Activated CD4-positive, alpha-beta T cell treated with anti-CD3 and anti-CD28 coated beads, Interleukin-2, amount 50 U/mL, for 24 hours (primary cell): ENCODE data around the gene RORB.

Source experiments
- DNase-seq, 2 donors: peaks; one replicate each; pipeline ENCODE4 v3.0.0-alpha.2; 2020; ENCODE audit warnings: low read depth in 1 of 2, low spot score in 1 of 2

The RORB gene

DNA sequence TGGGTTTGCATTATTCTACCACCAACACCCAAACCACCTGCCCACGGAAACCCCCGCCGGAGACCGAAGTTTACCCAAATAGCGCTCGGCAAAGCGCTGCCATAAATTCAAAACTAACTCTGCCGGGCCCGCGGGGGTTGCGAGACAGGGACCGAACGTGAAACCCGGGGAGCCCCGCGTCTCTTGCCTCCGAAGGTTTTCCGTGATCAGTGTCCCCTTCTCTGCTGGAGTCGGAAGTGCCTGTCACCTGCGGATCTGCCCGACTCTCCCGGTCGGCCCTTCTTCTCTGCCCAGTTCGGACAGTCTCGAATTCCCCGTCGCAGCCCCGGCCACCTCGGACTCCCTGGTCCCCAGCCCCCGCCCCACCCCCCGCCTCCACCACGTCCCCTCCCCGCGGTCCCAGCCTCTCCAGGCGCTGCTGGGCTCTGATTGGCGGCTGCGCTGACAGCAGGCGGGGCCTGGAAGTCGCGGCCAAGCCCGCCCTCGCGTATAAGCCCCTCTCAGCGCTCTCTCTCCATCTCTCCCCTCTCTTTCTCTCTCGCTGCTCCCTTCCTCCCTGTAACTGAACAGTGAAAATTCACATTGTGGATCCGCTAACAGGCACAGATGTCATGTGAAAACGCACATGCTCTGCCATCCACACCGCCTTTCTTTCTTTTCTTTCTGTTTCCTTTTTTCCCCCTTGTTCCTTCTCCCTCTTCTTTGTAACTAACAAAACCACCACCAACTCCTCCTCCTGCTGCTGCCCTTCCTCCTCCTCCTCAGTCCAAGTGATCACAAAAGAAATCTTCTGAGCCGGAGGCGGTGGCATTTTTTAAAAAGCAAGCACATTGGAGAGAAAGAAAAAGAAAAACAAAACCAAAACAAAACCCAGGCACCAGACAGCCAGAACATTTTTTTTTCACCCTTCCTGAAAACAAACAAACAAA lies at the start of gene RORB:
TSS of gene RORB (plus strand) at position 517 of the 929 bp plus-strand sequence. CDS start 642 bp downstream, outside the sequence.
- peak in 1 of 2 donors; percentile 10 for DNase-seq

DNA sequence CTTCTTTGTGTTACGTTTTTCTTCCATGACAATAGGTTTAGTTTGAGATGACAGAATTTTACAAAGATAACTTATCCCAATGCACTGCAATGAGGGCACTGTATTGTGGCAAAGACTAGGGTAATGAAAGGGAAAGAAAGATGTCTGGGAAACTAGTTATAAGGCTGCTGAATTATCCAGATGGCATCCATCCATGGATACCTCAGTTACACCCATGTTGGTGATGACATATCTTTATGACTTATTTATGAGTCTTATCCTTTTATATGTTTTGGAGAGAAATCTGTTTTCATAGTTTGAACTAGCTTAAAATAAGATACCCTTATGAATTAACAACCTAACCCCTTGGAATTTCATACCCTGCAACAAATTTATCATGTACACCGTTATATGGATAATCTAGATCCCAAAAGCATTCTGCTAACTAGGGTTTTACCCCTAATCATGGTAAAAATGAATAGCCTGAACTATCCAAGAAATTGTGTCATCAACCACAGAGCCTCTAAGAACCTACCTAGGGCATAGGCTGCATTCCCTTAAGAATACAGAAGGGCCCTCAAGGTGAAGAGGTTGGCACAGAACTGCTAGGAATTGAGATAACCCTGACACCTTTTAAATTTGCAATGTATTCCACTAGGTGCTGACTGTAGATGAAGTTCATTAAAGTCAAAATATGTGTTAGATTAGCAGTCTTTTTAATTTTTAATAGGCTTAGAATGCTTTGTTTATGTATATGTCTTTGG lies 49.5 kb upstream of the RORB start:
- no peak for DNase-seq

DNA sequence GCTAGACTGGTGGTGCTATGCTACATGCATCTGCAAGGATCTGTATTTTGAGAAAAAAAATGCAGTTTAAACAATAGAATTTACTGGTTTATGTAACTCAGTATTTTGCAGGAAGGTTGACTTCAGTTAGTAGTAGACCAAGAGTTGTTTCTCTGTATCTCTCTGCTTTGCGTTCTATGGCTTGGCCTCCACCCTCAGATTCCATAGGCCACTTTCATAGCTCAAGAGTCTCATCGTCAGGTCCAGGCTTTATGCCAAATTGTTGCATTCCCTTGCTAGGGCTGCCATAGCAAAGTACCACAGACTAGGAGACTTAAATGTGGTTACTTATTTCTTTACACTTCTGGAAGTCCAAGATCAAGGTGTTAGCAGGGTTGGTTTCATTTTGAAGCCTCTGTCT lies 48.1 kb upstream of the RORB start:
- DNase-seq = no peak

DNA sequence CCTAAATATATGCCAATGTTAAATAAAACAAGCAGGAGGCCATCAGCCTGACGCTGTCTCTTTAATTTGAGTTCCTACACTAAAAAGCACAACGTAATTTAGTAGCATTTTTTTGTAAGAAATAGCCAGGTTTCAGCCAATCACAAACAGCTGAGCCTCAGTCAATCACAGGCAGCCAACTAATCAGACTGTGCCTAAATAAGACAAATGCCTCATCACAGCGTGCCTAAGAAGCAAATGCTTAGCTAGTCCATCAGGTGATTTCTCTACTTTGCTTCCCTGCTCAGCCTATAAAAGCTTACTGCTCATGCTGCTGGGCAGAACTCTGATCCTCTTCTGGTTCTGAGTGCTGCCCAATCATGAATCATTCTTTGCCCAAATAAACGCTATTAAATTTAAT lies 38.3 kb upstream of the RORB start:
- no peak for DNase-seq

DNA sequence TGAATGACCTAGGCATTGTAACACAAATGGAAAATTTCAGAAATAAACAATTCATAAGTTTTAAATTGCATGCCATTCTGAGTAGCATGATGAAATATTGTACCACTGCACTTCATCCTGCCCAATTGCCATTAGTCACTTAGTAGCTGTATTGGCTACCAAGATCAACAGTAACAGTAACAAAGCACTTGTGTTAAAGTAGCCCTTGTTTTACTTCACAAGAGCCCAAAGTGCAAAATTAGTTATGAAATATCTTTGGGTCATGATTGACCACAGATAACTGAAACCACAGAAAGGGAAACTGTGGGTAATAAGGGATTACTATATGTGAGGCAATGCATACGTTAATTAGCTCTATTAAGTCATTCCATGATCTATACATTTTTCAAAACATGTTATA lies 33.3 kb upstream of the RORB start:
- DNase-seq = no peak

DNA sequence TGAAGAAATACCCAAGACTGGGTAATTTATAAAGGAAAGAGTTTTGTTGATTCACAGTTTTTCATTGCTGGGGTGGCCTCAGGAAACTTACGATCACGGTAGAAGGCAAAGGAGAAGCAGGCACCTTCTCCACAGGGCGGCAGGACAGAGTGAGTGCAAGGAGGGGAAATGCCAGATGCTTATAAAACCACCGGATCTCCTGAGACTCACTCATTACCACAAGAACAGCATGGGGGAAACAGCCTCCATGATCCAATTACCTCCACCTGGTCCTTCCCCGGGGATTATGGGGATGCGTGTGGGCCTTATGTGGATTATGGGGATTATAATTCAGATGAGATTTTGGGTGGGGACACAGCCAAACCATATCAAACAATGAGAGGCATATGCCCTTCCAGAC lies 18.5 kb upstream of the RORB start:
- no peak for DNase-seq

DNA sequence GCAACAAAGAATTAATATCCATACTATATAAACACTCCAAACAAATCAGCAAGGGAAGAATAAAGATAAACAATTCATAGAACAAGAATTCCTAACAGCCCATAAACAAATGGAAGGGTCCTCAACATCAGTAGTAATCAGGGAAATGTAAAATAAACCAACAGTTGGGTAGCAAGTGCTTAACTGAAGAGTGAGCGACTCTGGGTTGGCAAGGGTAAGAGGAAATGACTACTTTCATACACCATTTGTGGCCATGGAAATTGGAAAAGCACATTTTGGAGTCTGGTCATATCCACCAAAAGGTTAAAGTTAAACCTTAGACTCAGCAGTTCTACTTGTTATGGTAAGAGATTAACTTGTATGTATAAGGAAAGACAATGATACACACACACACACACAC lies 17.4 kb upstream of the RORB start:
- DNase-seq = no peak

DNA sequence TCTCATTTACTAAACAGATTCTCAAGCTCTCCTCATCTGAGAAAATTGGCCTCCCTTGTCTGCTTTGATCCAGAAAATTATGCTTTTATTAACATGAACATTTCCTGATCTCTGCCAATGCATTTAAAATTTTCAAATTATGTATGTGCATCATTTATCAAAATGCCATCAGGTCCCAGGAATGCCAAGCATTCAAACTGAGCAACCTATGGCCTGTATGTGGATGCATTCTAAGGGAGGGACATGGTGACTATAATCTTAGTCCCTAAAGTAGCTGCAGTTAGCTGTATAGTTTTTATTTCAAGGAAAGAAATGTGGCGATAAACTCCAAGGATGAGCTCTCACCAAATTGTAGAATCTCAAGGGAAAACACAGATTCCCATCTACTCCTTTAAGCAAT lies 9.7 kb upstream of the RORB start:
- no peak for DNase-seq

DNA sequence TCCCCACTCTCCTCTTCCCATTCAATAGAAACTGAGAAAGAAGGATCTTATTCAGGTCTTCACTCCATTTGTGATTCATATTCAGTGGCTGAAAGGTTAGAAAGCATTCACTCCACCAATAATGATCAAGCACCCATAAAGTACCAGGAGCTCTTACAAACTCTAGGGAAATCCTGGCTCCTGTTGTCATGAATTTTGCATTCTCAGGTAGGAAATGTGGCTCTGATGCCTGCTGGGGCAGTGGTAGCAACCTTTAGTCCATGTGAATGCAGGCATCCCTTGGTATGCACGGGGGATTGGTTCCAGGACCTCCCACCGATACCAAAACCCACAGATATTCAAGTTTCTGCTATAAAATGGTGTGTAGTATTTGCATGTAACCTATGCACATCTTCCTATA lies 3.6 kb upstream of the RORB start:
- DNase-seq = no peak

DNA sequence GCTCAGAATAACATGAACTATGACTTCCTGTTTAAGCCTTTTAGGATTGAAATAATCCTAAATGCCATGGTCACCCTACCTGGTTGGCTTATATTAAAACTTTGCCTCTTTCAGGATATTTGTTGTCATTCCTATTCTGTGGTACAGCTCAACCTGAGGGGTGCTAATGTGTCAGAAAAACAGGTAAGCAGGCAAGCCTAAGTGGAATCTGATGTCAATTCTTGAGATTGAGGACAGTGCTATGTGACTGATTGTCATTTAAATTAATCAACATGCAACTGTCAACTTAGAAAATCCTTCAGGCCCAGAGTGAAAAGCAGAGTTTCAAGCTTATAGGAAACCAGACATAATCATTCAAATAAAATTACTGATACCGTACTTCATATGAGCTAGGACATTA lies 2.6 kb upstream of the RORB start:
- no peak for DNase-seq

DNA sequence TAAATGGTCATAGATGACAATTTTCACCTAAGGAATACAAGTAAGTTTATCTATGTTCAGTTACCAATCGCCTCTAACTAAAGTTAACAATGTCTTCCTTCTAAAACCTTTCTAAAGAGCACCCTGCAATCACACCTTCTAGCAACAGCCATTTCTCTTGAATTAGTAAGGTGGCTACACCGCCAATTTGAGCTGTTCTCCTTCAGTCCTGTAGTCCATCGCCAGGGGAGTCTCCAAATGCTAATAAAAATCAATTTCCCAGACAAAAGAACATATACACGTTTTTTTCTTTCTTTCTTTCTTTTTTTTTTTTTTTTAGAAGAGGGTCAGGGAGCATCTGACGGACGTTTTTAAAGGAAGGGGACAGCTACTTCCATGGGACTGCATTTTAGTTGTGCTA lies 729 bp upstream of the RORB start:
- DNase-seq = no peak

DNA sequence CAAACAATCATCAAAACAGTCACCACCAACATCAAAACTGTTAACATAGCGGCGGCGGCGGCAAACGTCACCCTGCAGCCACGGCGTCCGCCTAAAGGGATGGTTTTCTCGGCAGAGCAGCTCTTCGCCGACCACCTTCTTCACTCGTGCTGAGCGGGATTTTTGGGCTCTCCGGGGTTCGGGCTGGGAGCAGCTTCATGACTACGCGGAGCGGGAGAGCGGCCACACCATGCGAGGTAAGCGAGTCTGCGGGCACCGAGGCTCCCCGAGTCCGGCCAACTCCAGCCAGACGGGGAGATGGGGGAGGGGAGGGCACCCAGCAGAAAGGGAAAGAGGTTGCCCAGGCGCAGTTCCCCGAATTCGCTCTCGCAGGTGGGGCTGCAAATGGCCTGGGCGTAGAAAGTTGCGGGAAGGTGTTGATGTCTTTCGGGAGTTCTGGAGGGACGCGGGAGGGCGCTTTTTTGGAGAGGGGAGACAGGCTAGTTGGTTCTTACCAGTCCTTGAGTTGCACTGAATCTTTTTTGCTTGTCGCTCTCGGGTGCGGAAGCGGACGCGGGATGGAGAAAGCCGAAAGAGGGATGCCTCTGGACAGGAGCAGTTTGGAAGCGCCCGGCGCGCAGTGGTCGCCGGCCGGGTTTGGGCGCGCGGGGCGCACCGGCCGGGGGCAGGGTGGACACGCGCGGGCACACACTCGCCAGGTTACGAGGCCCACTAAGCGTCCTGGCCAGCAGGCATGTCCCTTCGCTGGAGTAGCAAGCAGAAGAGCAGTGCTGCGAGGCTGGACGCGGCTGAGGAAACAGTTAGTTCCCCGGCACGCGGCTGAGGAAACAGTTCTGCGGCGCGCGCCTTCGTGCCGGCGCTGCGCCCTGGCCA lies 849 bp downstream of the RORB start:
- no peak for DNase-seq

DNA sequence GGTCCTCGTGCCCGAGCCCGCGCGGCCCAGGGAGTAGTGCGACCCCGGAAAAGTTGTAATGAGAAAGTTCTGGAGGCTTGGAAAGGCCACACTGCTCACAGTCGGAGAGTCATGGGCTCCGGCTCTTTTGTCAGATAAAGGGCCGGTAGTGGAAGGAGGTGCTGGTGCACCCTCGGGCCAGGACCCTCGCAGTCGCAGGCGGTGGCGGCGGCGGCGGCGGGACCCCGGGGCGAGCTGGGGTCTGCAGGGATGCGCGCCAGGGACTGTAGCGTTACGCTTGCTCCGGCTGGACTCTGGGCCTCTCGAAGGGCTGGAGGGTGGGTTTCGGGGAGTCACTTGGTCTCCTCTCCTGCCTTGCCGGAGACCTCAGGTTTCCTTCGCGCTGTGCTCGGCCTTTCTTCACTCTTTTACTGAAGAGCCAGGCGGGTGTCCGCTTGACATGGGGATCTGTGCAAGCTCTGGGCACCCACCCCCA lies 1.5 kb downstream of the RORB start:
- no peak for DNase-seq

DNA sequence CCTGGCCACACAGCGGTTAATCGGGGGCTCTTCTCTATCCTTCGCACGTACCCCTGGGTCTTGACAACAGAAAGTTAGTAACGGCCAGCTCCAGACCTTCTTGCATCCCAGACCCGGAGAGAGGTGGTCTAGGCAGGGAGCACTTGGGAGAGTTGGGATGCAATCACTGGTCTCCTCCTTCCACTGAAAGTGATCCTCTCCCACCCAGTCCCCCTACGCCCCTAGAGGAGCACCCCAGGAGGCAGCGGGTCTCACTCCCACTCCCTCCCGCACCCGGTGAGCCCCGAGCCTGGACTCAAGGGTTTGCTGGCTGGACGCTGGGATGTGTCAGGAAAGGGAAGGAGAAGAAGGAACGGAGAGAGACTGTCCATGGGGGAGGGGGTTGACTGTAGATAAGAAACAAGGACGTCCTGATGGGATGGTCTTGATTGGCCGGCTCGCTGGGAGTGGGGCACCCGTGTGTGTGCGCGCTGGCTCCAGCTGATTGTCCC lies 2.0 kb downstream of the RORB start:
- no peak for DNase-seq

DNA sequence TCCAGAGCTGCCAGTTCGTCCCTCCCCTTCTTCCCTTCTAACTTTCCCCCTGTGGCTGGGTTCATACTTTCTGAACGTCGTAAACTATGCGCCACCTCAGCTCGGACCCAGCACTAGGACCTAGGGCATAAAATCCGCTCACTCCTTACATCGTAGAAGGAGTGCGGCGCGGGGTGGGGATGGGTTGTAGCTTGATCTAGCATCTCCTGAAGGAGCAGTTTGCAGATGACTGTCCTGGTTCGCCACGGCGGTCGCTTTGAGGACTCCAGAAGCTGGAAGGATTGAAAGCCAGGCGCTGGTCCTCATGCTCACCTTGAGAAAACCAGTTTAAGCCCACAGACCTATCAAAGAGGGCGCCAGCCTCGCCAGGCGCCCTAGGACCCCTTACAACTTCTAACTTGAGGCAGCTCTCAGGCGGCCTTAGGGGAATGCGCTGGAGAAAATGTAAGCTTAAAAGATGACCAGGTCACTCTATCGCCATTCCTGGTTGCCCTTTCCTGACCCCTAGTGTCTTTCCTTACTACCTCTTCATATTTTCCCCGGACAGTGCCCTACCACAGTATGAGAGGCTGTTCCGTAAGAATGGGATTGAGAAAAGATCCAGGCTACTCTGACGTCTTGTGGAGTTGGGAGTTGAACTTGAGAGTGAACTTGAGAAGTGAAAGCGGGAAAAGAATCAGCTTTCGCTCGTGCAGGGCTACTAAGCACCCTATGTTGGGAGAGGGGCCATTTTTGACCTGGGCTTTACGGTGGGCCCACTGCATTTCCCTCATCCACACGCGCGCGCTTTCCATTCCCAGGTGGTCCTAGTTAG lies 2.8 kb downstream of the RORB start:
- no peak for DNase-seq

DNA sequence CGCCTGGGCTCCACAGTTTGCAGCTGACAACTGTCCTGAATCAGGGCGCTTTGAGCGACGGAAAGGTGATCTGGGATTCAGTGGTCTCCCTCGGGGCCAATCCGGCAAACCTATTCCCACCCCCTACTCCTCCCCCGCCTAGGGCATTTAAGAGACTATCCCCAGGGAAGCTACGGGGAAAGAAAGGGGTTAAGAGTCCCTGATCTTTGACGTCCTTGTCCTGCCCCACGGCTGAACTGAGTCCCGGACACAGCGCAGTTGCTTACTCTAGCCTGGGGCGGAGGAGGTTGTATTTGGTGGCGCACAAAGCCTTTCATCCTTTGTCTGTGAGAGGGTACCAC lies 3.4 kb downstream of the RORB start:
- DNase-seq = no peak

DNA sequence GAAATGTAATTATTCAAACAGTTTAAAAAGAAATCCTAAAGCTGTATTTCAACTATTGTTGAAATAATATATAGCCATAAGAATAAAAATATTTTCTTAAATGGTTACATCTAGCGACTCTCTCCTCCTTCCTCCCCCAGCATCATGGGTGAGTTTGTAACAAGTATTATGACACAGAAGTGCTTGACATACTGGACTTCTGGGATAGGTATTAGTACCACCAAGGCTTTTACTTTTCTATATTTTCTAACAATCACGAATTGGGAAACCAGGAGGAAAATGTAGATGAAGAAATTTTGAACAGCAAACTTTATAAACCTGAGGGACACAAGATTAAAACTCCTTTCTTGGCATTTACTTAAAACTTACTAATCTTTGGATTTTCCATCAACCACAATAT lies 4.4 kb downstream of the RORB start:
- DNase-seq = no peak

DNA sequence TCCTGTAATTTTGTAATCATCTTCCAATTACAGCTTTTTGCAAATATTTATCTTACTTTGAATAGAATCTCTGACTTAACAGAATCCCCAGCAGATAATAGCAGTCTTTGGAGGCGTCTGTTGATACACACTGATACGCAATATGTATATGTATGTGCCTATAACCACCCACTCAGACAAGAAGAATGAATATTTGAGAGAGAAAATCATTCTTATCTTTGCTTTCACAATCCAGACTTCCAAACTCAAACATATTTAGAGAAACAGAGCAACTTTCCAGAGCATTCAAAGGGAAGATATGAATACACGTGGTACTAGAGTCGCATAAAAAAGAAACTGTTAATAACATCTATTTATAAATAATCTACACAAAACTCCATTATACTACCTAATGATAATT lies 6.1 kb downstream of the RORB start:
- no peak for DNase-seq

DNA sequence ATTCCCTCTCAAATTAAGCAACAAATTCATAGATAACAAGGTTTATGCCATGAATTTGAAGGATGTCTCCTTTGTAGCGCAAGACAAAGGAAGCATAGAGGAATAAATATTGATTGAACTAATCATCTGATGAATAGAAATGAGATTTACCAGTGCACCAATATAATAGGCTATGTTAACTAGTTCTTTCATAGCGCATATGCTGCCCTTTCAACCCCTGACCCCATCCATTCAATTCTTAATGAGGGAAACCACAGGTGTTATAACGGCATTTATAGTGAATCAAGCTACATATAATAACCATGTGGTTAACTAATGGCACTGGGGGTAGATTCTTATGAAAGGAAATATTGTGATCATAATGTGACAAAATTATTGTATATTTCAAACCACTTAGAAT lies 6.5 kb downstream of the RORB start:
- no peak for DNase-seq

DNA sequence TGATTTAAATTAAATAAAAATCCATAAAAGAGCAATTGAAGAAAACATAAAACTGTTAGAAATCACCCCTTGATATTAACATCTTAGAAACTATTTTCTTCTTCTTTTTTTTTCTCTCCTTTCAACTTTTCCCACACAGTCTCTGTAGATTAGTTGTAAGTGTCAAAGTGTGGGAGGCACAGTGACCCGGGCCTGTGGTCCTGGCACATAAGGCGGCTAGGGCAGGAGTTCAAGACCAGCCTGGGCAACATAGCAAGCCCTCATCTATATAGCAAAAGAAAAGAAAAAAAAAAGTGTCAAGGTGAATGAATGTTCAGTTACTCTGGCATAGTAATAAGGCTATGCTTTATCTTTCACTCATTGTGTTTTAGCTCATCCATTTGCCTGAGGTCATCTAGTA lies 14.2 kb downstream of the RORB start:
- DNase-seq = no peak
